HEK293 (cell line): Measurements from ENCODE around the gene PGP.

Source experiments
- CTCF ChIA-PET: fragments of 350-600 bp; formaldehyde crosslinking; extraction: SDS; loops from one replicate; lab custom pipeline; 2021; ENCODE audit warnings: antibody characterized with exemption; lab: Yijun Ruan, JAX
- POLR2A ChIA-PET: fragments of 300-600 bp; formaldehyde crosslinking; extraction: SDS; loops from one replicate; lab custom pipeline; 2020; ENCODE audit warnings: antibody characterized with exemption, inconsistent platforms; lab: Yijun Ruan, JAX
- H3K27ac ChIP-seq: fragments of 200-500 bp; sonication (Bioruptor generic); 2 replicates; pipeline ENCODE4 v1.5.1; 2014; ENCODE audit warnings: low read depth, low read length, control low read depth, inconsistent platforms; ENCODE audit errors: extremely low read depth
- H3K36me3 ChIP-seq, 2 experiments: fragments of 200-500 bp in 1 of 2; sonication (Bioruptor generic) in 1 of 2; 1 replicate in 1 of 2; 2 replicates in 1 of 2; pipeline ENCODE4 v1.5.1; 2014 to 2017; ENCODE audit warnings: inconsistent platforms in 2 of 2, low read length in 2 of 2; ENCODE audit not compliant: control insufficient read depth in 2 of 2, insufficient read depth in 1 of 2
- H3K4me1 ChIP-seq: fragments of 200-500 bp; sonication (Bioruptor generic); 2 replicates; pipeline ENCODE4 v1.5.1; 2014; ENCODE audit warnings: mild to moderate bottlenecking, low read length, inconsistent platforms; ENCODE audit not compliant: control insufficient read depth, insufficient read depth
- H3K4me3 ChIP-seq: 2 replicates; pipeline ENCODE4 v1.5.1; 2011; ENCODE audit warnings: low read depth, mild to moderate bottlenecking, control low read depth, low read length, moderate library complexity
- H3K9me3 ChIP-seq: fragments of 200-500 bp; sonication (Bioruptor generic); 2 replicates; pipeline ENCODE4 v1.5.1; 2014; ENCODE audit warnings: low read depth, low read length, inconsistent platforms; ENCODE audit not compliant: control insufficient read depth, insufficient read depth
- GFI1B ChIP-seq: fragments of 450-650 bp; formaldehyde crosslinking; IDR thresholded peaks from 2 replicates; pipeline ENCODE4 v1.5.1; 2016; ENCODE audit warnings: missing biosample characterization, missing genetic modification characterization
- GLIS1 ChIP-seq: fragments of 450-650 bp; formaldehyde crosslinking; IDR thresholded peaks from 2 replicates; pipeline ENCODE4 v1.5.1; 2016; ENCODE audit warnings: missing biosample characterization, missing genetic modification characterization
- GLIS2 ChIP-seq: fragments of 450-650 bp; formaldehyde crosslinking; IDR thresholded peaks from 2 replicates; pipeline ENCODE4 v1.5.1; 2016; ENCODE audit warnings: missing biosample characterization, missing genetic modification characterization
- KLF1 ChIP-seq: fragments of 450-650 bp; formaldehyde crosslinking; IDR thresholded peaks from 2 replicates; pipeline ENCODE4 v1.5.1; 2016; ENCODE audit warnings: missing biosample characterization, missing genetic modification characterization
- KLF8 ChIP-seq: fragments of 450-650 bp; formaldehyde crosslinking; IDR thresholded peaks from 2 replicates; pipeline ENCODE4 v1.5.1; 2016; ENCODE audit warnings: missing biosample characterization, missing genetic modification characterization
- MZF1 ChIP-seq: fragments of 450-650 bp; formaldehyde crosslinking; IDR thresholded peaks from 2 replicates; pipeline ENCODE4 v1.5.1; 2017; ENCODE audit warnings: missing biosample characterization, missing genetic modification characterization, borderline replicate concordance
- SP2 ChIP-seq: fragments of 450-650 bp; formaldehyde crosslinking; IDR thresholded peaks from 2 replicates; pipeline ENCODE4 v1.5.1; 2016; ENCODE audit warnings: missing biosample characterization, missing genetic modification characterization
- ZBTB26 ChIP-seq: fragments of 450-650 bp; formaldehyde crosslinking; optimal IDR thresholded peaks from 2 replicates; pipeline ENCODE3; 2016; ENCODE audit warnings: missing biosample characterization, mild to moderate bottlenecking, missing genetic modification characterization
- ZBTB6 ChIP-seq: fragments of 450-650 bp; formaldehyde crosslinking; IDR thresholded peaks from 2 replicates; pipeline ENCODE4 v1.5.1; 2017; ENCODE audit warnings: missing biosample characterization, missing genetic modification characterization
- ZEB2 ChIP-seq: fragments of 450-650 bp; formaldehyde crosslinking; IDR thresholded peaks from 2 replicates; pipeline ENCODE4 v1.5.1; 2016; ENCODE audit warnings: missing biosample characterization, missing genetic modification characterization
- ZFP69B ChIP-seq: fragments of 450-650 bp; formaldehyde crosslinking; IDR thresholded peaks from 2 replicates; pipeline ENCODE4 v1.5.1; 2016; ENCODE audit warnings: missing biosample characterization, missing genetic modification characterization
- ZNF138 ChIP-seq: fragments of 450-650 bp; formaldehyde crosslinking; IDR thresholded peaks from 2 replicates; pipeline ENCODE4 v1.5.1; 2016; ENCODE audit warnings: missing biosample characterization, missing genetic modification characterization, borderline replicate concordance
- ZNF19 ChIP-seq: fragments of 450-650 bp; formaldehyde crosslinking; IDR thresholded peaks from 2 replicates; pipeline ENCODE4; 2016; ENCODE audit warnings: missing biosample characterization, missing genetic modification characterization, low read depth
- ZNF202 ChIP-seq: fragments of 450-650 bp; formaldehyde crosslinking; IDR thresholded peaks from 2 replicates; pipeline ENCODE4 v1.5.1; 2016; ENCODE audit warnings: missing biosample characterization, missing genetic modification characterization, borderline replicate concordance
- ZNF214 ChIP-seq: fragments of 450-650 bp; formaldehyde crosslinking; IDR thresholded peaks from 2 replicates; pipeline ENCODE4 v1.5.1; 2017; ENCODE audit warnings: missing biosample characterization, mild to moderate bottlenecking, missing genetic modification characterization, borderline replicate concordance
- ZNF221 ChIP-seq: fragments of 450-650 bp; formaldehyde crosslinking; IDR thresholded peaks from 2 replicates; pipeline ENCODE4 v1.5.1; 2017; ENCODE audit warnings: missing biosample characterization, missing genetic modification characterization, borderline replicate concordance
- ZNF223 ChIP-seq: fragments of 450-650 bp; formaldehyde crosslinking; IDR thresholded peaks from 2 replicates; pipeline ENCODE4 v1.5.1; 2016; ENCODE audit warnings: missing biosample characterization, missing genetic modification characterization
- ZNF239 ChIP-seq: fragments of 450-650 bp; formaldehyde crosslinking; IDR thresholded peaks from 2 replicates; pipeline ENCODE4 v1.5.1; 2016; ENCODE audit warnings: missing biosample characterization, missing genetic modification characterization
- ZNF350 ChIP-seq: fragments of 450-650 bp; formaldehyde crosslinking; IDR thresholded peaks from 2 replicates; pipeline ENCODE4 v1.5.0; 2017; ENCODE audit warnings: missing biosample characterization, mild to moderate bottlenecking, missing genetic modification characterization
- ZNF366 ChIP-seq: fragments of 450-650 bp; formaldehyde crosslinking; conservative IDR thresholded peaks from 2 replicates; pipeline ENCODE4 v1.5.1; 2016; ENCODE audit warnings: missing biosample characterization, missing genetic modification characterization
- ZNF37A ChIP-seq: fragments of 450-650 bp; IDR thresholded peaks from 2 replicates; pipeline ENCODE4 v1.5.1; 2018; ENCODE audit warnings: missing biosample characterization, missing genetic modification characterization
- ZNF449 ChIP-seq: fragments of 450-650 bp; formaldehyde crosslinking; IDR thresholded peaks from 2 replicates; pipeline ENCODE4 v1.5.1; 2017; ENCODE audit warnings: missing biosample characterization, mild to moderate bottlenecking, missing genetic modification characterization, moderate library complexity
- ZNF580 ChIP-seq: fragments of 450-650 bp; formaldehyde crosslinking; IDR thresholded peaks from 2 replicates; pipeline ENCODE4 v1.5.1; 2016; ENCODE audit warnings: missing biosample characterization, missing genetic modification characterization
- ZNF610 ChIP-seq: fragments of 450-650 bp; formaldehyde crosslinking; IDR thresholded peaks from 2 replicates; pipeline ENCODE4 v1.5.1; 2016; ENCODE audit warnings: missing biosample characterization, missing genetic modification characterization, borderline replicate concordance
- ZNF768 ChIP-seq: fragments of 450-650 bp; formaldehyde crosslinking; IDR thresholded peaks from 2 replicates; pipeline ENCODE4 v1.5.1; 2018; ENCODE audit warnings: missing biosample characterization, mild to moderate bottlenecking, missing genetic modification characterization
- ZNF776 ChIP-seq: fragments of 450-650 bp; formaldehyde crosslinking; IDR thresholded peaks from 2 replicates; pipeline ENCODE4 v1.5.0; 2017; ENCODE audit warnings: missing biosample characterization, missing genetic modification characterization, borderline replicate concordance
- ZNF777 ChIP-seq: fragments of 450-650 bp; formaldehyde crosslinking; IDR thresholded peaks from 2 replicates; pipeline ENCODE4 v1.5.1; 2017; ENCODE audit warnings: missing biosample characterization, missing genetic modification characterization, borderline replicate concordance
- ZNF837 ChIP-seq: fragments of 450-650 bp; formaldehyde crosslinking; IDR thresholded peaks from 2 replicates; pipeline ENCODE4 v1.5.1; 2016; ENCODE audit warnings: missing biosample characterization, missing genetic modification characterization
- ZNF843 ChIP-seq: fragments of 450-650 bp; formaldehyde crosslinking; IDR thresholded peaks from 2 replicates; pipeline ENCODE4 v1.5.1; 2016; ENCODE audit warnings: missing biosample characterization, missing genetic modification characterization
- ZSCAN16 ChIP-seq: fragments of 450-650 bp; formaldehyde crosslinking; IDR thresholded peaks from 2 replicates; pipeline ENCODE4 v1.5.1; 2016; ENCODE audit warnings: missing biosample characterization, missing genetic modification characterization
- TF ChIP-seq, protein P1 (sequence below): fragments of 450-650 bp; formaldehyde crosslinking; IDR thresholded peaks from 2 replicates; pipeline ENCODE4 v1.5.1; 2016; ENCODE audit warnings: missing biosample characterization, missing genetic modification characterization

The PGP gene

GRCh38 chr16:2180962-2181923 is 33.4 kb downstream of the PGP start (continued):
- TF ChIP-seq, protein P1, sequence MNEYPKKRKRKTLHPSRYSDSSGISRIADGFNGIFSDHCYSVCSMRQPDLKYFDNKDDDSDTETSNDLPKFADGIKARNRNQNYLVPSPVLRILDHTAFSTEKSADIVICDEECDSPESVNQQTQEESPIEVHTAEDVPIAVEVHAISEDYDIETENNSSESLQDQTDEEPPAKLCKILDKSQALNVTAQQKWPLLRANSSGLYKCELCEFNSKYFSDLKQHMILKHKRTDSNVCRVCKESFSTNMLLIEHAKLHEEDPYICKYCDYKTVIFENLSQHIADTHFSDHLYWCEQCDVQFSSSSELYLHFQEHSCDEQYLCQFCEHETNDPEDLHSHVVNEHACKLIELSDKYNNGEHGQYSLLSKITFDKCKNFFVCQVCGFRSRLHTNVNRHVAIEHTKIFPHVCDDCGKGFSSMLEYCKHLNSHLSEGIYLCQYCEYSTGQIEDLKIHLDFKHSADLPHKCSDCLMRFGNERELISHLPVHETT (tag by site-specific recombination) = no peak
- TF ChIP-seq GLIS2 (tag by site-specific recombination) (peak; percentile 52), ZFP69B (tag by site-specific recombination) (peak; percentile 91), ZNF843 (tag by site-specific recombination) (no peak), KLF1 (peak; percentile 77), ZNF777 (tag by site-specific recombination) (no peak), ZNF449 (peak; percentile 53; the same call in 1 of the 2 replicates), GFI1B (tag by site-specific recombination) (no peak), ZNF37A (tag by site-specific recombination) (no peak), KLF8 (tag by site-specific recombination) (0 out of 2 replicates have a peak, but pooled peaks have one; percentile 23), ZEB2 (tag by site-specific recombination) (no peak), ZNF223 (tag by site-specific recombination) (no peak), ZNF776 (tag by site-specific recombination) (no peak), ZBTB6 (tag by site-specific recombination) (no peak), ZNF837 (tag by site-specific recombination) (no peak), ZNF768 (tag by site-specific recombination) (no peak), GLIS1 (tag by site-specific recombination) (0 out of 2 replicates have a peak, but pooled peaks have one; percentile 19), ZNF350 (no peak), ZBTB26 (tag by site-specific recombination) (peak; percentile 11)

- ChIA-PET POLR2A (interaction anchor here (1.3 kb wide), 1 partner anchor 25 kb away, joined by 13 read pairs; the partner anchor contains the start of gene TRAF7), CTCF (no interaction called here)
- Histone ChIP-seq H3K27ac (no peak overlapping the region), H3K4me3 (no peak overlapping the region), H3K9me3 (no peaks in the 10 kb centered on the region), H3K4me1 (no peaks in the 10 kb centered on the region), H3K36me3 (peaks cover 0 to 38% of the 10 kb centered on the region in 2 experiments; a peak in 1 of 3 replicates)
- no peak for TF ChIP-seq ZNF19 (tag by site-specific recombination)
- no peak for TF ChIP-seq ZNF610 (tag by site-specific recombination)
- no peak for TF ChIP-seq SP2
- TF ChIP-seq ZNF138 (tag by site-specific recombination) = no peak
- TF ChIP-seq ZNF202 (tag by site-specific recombination) = no peak
- no peak for TF ChIP-seq ZNF239
- no peak for TF ChIP-seq ZNF580 (tag by site-specific recombination)
- no peak for TF ChIP-seq ZNF366
- TF ChIP-seq ZNF214 = no peak
- no peak for TF ChIP-seq ZNF221 (tag by site-specific recombination)
- TF ChIP-seq ZSCAN16 (tag by site-specific recombination) = no peak
- no peak for TF ChIP-seq MZF1 (tag by site-specific recombination)
Observed at GRCh38 chr16:2180461-2180860, 34.2 kb downstream of the PGP start.
